ENCODE measurements around the gene FRK.
"Not testable (repeated sequence)": the region's sequence is repeated elsewhere in the genome, so short reads cannot be mapped to it uniquely, and the experiment has no call there.

FRK gene, protein sequence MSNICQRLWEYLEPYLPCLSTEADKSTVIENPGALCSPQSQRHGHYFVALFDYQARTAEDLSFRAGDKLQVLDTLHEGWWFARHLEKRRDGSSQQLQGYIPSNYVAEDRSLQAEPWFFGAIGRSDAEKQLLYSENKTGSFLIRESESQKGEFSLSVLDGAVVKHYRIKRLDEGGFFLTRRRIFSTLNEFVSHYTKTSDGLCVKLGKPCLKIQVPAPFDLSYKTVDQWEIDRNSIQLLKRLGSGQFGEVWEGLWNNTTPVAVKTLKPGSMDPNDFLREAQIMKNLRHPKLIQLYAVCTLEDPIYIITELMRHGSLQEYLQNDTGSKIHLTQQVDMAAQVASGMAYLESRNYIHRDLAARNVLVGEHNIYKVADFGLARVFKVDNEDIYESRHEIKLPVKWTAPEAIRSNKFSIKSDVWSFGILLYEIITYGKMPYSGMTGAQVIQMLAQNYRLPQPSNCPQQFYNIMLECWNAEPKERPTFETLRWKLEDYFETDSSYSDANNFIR

DNA sequence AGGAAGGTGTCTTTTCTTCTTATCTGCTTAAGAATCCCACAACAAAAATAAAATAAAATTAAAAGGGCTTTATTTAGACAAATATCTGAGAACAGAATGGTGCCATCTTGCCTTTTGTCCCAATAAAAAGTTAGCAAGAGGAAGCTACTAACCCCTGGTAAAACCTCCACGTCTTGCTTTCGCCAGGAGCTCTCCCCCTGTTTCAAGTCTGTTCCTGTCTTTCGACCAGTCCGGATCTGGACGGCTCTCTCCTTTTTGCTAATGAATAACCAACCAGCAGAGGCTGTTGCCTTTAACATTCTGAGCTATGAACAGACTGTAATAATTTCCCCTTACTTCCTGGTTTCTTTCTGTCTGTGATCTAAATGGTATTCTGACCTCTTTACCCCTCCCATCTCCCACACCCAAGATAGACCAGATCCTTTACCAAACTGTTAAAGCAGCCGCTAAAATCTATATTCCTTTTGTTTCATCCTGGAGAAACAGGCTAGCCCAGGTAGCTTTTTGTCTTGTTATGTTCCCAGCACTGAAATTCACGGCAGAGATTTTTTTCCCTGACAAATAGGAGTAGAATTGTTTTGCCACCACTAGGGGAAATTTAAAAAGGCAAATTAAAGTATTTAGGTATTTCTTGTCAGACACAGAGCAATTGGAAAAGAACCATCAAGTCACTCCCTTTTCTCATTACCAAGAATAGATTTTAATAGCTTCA, at the start of gene FRK:
Gene FRK (minus strand): TSS at position 320 of the 712 bp plus-strand sequence. CDS start 580 bp downstream, outside the sequence.
- no peak for FAIRE-seq

DNA sequence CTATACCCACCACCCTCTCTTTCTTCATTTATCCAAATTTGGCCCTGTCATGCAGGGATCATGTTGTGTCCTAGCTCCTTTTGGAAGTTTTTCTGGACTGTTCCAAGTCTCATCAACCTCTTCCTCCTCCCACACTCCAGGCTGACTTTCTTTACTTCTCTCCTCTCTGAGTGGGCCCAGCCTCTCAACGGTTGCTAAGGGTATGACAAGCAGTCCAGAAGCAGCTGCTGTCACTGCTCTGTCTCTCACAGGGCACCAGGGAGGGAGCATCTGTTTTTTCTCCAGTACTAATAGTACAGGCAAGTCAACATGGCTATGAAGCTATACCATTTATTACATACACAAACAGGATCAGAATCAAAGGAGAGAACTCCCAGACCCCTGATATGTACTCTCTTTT, 48.1 kb upstream of the FRK start:
- FAIRE-seq, result no peak

DNA sequence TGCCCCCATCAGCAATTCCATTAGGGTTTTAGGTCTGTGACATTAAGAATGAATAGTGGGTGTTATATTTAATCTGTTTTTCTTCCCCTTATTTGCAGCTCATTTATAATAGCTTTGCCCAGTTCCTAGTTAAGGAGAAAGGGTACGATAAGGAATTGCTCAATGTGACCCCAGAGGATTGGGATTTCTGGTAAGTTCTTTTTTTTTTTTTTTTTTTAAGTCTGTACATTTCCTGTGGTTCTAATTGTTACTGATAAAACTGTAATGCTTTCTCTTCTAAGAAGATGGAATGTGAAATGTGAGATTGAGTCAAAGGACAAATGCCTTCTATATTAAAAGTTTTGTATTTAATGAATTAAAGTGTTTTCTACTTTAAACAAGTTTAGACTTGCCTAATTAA, 45.5 kb upstream of the FRK start:
- FAIRE-seq, result no peak

DNA sequence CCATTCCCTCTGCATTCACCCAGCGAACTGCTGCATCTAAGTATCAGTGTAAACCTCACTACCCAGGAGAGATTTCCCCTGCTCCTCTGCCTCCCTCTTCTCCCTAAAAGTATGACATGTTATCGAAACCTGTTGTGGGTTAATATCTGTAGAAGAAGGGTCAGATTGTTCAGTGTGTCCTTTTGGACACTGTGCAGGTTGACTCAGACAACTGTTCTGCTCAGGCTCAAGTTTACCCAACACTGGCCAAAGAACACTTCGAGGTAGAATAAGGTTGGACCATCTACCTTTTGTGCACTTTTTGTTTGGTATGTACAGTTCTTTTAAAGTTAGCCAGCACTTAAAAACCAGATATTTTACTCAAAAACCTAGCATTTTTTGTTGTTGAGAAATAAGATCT, 44.6 kb upstream of the FRK start:
- FAIRE-seq, result no peak

DNA sequence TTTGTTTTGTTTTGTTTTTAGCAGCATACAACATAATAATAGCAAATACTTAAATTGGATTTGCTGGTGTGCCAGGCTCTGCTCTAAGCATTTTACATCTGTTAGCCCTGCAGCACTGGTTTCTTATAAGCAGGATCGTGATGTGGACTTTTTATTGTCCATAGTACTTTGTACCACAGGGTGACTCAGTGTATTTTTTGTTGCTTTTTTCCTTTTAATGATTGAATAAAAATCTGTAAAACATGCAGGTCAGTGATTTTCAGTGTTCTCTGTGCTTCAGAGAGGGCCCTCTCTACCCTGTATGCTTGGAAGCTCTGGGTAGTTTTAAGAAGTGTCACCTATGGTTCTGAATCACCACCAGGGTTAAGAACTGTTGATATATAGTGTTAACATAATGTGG, 43.9 kb upstream of the FRK start:
- no peak for FAIRE-seq

DNA sequence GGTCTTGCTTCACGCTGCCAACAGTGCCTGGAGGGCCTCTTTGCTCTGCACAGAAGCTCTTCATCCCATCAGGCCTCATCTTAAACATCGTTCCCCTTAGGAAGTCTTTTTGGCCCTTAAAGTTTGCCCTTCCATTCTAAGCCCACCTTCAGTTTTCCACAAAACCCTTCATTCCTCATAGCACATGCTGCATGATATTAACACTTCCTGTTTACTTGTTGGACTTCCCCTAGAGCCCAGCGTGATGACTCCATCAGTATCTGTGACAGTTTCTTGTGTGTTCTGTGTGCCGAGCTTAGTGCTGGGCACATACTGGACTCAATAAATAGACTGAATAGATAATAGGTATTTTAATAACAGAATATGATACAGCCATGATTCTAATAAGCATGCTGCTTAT, 42.2 kb upstream of the FRK start:
- FAIRE-seq, result no peak

DNA sequence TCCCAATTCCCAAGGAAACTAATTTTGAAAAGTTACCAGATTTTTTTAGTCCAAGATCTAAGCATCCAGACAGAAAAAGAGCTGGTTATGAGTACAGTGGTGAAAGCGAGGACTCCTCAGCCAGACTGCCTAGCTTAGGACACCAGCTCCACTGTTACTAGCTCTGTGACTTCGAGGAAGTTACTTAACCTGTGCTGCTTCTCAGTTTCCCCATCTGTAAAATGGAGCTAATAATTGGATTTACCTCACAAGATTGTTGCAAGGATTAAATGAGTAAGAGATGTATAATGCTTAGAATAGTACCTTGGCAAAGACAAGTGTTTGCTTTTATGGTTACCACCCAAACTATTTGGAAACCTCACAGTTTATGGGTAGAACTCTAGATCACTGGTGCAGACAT, 41.1 kb upstream of the FRK start:
- no peak for FAIRE-seq

DNA sequence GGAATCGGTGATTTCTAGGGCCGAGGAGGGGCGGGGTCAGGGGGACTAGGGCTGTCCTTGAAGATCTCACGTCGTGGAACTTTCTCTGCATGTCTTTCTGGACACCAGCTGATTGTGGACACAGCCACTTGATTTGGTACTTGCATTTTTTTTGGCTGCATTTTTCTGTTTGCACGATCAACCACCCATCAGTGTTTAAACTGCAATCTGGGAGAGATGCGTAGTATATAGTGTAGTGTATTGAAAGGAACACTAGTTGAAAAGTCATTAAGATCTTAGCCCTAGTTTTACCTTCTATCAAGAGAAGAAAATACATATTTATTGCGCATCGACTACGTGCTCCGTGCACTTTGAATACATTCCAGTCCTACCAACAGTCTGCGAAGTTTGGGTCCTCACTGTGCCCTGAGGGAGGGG, 40.6 kb upstream of the FRK start:
- FAIRE-seq, result no peak

DNA sequence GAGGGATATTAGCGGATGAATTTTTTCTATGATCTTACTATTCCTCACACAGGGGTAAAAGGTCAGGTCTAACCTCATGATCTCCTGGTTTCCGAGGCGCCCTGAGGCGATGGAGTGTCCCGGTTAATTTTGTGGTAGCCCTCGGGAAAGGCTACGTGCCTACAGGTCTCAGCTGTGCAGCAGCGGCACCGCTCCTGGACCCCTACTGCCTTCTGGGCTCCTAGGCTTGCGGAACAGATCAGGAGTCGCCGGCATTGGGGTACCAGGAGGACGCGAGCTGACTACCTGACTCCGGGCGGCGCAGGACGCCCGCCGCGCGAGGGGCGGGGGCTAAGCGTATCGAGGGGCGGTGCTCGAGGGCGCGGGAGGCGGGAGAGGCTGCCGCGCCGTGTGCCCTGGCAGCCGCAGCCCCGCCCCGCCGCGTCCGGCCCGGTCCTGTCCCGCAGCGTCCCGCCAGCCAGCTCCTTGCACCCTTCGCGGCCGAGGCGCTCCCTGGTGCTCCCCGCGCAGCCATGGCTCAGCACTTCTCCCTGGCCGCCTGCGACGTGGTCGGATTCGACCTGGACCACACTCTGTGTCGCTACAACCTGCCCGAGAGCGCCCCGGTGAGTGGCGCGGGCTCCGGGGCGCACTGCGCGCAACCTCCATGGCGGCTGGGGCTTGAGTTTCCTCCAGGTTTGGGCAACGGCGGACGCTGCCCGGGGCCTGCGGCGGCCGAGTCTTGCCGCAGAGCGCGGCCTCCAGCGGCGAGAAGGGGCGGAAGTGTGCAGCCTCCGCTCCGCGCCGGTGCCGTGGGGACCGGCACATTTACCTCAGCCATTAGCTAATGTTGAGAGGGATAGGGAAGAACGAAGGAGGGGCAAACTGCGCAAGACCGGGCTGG, 40.0 kb upstream of the FRK start, which contains the start of gene NT5DC1:
Gene NT5DC1 (plus strand): TSS at position 435 of the 883 bp plus-strand sequence. CDS start 78 bp downstream, at position 513.
- FAIRE-seq, result no peak

DNA sequence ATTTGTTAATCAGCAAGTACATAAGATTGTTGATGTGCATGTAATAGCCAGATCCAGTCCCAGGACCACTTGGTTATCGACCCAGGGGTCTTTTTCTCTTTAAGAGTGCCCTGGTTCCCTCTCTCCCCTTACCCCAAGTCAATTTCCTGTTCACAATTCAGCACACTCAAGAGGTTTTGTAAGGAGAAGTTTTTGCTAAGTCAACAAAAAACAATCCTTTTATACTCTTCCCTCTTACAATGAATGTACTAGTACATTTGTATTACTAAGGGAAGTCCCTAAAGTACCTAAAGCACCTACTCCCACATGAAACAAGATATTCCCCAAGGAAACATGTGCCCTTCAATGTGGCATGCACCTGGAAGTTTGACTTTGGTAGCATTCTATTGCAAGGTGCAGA, 38.3 kb upstream of the FRK start:
- no peak for FAIRE-seq

DNA sequence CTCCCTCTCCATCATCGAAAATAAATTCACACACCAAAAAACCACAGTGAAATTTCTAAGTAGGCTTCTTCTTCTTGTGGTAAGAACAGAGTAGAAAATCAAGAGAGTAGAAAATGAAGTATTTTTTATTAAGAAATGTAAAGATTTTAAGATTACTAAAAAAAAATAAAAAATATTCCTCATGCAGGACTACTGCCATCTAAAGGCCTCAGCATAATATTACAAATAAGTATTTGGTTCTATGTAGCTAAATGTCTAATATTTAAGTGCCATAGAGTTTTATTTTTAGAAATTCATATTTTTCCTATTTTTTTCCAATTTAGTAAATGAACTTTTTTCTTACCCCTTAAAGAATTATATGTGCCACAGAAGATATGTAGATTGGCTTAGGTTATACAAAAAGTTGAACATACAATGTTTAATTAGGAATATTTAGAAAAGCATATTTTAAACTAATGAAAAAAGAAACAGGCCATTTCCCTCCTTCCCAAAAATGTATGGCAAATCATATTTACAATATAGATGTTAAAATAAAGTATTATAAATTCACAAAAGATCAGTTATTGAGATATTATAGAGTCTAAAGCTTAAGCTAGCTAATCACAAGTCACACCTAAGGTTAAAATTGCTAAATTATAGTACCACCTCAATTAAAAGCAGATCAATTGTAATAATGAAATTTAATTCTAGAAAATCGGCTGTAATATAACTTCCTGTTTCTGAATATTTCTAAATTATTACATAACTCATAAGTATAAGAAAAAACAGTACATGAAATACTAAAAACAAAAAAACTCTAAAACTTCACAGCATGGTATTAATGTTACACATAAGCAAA, 36.5 kb upstream of the FRK start:
- FAIRE-seq, result peak; percentile 43

DNA sequence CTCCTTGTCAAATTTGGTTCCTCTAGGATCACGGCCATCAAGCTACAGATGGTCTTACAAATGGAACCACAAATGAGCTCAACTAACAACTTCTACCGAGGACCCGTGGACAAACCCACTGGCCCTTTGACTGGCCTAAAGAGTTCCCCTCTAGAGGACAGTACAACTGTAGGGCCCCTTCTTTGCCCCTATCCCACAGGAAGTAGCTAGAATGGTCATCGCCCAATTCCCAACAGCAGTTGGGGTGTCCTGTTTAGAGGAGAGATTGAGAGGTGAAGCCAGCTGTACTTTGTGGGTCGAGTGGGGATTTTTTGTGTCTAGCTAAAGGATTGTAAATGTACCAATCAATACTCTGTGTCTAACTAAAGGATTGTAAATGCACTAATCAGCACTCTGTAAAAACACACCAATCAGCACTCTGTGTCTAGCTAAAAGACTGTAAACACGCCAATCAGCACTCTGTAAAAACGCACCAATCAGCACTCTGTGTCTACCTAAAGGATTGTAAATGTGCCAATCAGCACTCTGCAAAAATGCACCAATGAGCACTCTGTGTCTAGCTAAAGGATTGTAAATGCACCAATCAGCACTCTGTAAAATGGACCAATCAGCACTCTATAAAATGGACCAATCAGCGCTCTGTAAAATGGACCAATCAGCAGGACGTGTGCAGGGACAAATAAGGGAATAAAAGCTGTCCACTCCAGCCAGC, 35.5 kb upstream of the FRK start:
- FAIRE-seq, result not testable (repeated sequence)

DNA sequence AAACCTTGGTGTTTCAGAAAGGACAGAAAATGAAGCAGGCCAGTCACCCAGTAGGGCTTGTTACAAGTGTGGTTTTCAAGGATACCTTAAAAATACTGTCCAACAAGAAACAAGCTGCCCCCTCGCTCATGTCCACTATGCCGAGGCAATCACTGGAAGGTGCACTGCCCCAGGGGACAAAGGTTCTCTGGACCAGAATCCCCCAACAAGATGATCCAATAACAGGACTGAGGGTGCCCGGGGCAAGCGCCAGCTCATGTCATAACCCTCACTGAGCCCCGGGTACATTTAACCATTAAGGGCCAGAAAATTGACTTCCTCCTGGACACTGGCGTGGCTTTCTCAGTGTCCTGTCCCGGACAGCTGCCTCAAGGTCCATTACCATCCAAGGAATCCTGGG, 33.4 kb upstream of the FRK start:
- no peak for FAIRE-seq

DNA sequence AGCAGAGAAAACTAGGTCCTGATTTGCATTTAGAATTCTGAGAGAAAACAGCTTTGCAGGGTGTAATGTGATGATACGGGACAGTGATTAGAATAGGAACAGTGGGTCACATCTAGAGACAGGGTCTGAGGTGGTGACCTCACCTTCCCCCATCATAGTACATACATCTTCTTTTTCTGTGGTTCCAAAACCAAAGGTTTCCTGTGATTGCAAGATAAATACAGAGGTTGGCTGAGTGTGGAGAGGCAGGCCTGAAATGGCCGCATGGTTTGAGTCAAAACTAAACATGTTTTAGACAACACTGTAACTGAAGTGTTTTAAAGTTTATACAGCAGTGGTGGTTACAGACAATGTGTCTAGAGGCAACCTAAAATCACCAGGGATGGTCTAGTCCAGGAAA, 29.6 kb upstream of the FRK start:
- FAIRE-seq, result no peak

DNA sequence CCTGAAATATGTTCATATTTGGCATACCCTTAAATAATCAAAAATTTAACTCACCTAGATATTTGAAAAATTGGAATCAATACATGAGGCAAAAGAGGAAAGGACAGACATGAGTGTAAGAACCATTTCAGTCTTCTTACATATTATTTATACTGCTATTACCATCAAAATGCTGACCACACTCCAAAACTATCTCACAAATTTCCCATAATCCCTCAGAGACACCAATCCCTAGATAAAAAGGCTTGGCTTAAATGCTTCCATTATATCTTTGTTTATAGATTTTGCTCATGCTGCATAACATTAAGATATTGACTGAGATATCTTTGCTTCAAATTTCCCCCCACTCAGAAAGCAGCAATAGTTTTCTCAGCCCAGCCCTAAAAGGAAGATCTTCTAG, 28.3 kb upstream of the FRK start:
- FAIRE-seq, result no peak

DNA sequence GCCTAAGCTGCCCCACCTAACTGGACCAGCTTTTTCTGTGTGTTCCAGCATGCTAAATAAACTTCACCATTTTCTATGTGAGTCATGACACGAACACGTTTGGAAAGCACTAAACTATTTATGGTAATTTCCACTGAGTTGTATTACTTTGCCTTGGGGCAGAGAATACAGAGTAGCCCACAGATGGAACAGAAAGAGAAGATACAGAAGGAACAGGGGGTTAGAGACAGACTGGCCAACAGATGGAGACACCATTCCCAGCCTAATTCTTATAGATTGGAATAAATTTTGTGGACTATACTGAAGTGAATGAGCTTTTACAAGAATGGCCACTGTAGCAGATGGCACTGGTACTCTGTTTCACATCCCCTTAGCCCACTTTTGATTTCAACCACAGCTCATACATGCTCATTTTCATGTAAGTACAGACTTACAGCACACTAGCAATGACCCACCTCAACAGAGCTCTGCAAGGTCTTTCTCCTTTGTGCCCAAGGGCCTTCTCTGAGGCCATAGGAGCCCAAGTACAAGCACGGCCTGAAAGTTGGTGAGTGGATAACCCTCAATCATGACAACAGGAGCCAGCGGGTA, 26.8 kb upstream of the FRK start:
- FAIRE-seq, result no peak

DNA sequence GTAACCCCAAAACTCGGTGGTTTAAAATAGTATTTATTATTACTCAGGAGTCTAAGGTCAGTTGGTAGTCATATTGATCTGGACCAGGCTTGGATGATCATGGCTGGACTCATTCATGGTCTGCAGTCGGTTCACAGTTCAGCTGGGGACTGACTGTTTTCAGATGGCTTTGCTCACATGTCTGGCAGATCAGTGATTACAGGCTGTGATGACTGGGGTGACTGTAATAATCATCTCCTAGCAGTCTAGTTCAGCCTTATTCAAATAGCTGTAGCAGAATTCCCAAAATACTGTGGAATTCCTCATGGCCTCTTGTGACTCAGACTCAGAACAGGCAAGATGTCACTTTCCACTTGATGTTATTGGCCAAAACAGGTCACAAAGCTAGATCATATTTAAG, 23.6 kb upstream of the FRK start:
- no peak for FAIRE-seq

DNA sequence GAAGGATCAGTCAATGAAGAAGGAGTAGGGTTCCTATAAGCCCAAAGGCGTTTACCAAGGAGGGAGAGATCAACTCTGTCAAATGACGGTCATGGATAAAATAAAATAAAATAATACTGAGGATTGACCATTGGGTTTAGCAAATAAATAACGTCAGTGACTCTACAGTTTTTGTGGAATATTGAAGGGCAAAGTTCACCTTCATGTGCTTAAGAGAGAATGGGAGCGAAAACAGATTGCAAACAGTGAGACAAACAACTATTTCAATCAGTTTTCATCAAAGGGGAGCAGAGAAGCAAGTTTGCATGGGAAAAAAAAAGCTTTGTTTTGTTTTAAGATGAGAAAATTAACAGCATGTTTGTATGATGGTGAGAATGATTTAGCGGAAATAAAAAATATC, 22.4 kb upstream of the FRK start:
- FAIRE-seq, result no peak

DNA sequence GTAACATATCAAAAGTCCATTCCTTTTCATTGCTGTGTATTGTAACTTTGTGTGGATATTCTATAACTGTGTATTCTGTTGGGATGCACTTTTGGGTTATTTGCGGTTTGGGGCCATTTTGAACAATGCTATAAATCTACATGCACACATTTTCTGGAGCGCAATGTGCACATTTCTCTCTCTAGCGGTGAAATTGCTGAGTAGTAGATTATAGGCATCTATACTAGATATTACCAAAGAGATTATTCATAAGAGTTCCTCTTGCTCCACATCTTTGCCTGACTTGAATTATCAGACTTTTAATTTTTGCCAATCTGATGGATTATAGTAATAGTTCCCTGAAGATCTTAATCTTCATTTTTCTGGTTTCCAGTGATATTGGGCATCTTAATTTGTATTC, 18.3 kb upstream of the FRK start:
- FAIRE-seq, result no peak

DNA sequence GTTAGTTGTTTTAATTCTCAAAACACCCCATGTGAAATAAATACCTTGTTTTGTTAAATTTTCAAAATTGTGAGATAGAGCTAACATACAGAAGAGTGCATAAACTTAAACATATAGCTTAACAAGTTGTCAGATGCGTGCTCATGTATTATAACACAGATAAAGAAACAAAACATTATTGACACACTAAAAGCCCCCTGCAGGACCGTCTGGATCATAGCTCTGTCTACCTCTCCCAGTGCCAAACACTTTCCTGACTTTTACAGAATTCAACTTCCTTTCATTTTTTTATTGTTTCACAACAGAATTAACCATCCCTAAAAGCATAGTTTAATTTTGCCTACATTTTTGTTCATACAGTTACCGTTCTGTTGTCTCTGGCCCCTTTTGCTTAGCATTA, 17.8 kb upstream of the FRK start:
- no peak for FAIRE-seq

DNA sequence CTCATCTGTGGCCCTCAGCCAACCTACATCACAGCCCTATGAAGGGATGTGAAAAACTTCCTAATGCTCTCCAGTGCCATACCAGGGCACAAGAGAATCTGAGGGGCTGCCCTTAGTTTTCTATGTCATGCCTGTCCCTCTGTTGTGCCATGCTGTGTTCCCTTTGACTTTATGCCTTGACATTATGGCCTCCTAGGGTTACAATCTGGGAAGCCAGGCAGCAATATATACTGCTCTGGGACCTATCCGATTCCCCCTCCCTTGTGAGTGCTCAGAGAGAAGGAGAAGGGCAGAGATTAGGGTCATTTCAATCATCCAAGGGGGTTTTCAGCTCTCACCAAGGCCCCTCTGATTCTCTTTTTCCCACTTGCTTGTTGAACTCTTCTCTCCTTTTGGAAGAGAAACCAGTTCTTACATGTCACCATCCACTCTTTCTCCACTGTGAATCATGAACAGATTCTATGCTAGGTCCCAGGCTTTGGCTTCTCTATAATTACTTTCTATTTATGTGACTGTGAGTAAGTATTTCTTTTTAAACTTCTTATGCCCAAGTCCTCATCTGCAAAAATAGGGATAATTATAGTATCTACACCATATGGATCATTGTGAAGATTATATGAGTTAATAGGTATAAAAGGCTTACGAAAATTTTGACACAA, 14.2 kb upstream of the FRK start:
- no peak for FAIRE-seq

Measured in TTC549 (cell line).